RKO (cell line): ENCODE results near the gene KEL.
A peak's percentile ranks its signal among the peaks of the same experiment; 100 is the strongest.
"Not testable (repeated sequence)": the region's sequence is repeated elsewhere in the genome, so short reads cannot be mapped to it uniquely, and the experiment has no call there.

Source experiments
- DNase-seq: peaks from one replicate; pipeline ENCODE4 v3.0.0-alpha.2; 2016; ENCODE audit warnings: low spot score

The KEL gene, protein sequence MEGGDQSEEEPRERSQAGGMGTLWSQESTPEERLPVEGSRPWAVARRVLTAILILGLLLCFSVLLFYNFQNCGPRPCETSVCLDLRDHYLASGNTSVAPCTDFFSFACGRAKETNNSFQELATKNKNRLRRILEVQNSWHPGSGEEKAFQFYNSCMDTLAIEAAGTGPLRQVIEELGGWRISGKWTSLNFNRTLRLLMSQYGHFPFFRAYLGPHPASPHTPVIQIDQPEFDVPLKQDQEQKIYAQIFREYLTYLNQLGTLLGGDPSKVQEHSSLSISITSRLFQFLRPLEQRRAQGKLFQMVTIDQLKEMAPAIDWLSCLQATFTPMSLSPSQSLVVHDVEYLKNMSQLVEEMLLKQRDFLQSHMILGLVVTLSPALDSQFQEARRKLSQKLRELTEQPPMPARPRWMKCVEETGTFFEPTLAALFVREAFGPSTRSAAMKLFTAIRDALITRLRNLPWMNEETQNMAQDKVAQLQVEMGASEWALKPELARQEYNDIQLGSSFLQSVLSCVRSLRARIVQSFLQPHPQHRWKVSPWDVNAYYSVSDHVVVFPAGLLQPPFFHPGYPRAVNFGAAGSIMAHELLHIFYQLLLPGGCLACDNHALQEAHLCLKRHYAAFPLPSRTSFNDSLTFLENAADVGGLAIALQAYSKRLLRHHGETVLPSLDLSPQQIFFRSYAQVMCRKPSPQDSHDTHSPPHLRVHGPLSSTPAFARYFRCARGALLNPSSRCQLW

GRCh38 chr7:142961973-142962926, at the start of gene KEL:
TSS of gene KEL (minus strand) at chr7:142962363. CDS start at chr7:142962206, 157 bp downstream.
- no peak for DNase-seq

DNA sequence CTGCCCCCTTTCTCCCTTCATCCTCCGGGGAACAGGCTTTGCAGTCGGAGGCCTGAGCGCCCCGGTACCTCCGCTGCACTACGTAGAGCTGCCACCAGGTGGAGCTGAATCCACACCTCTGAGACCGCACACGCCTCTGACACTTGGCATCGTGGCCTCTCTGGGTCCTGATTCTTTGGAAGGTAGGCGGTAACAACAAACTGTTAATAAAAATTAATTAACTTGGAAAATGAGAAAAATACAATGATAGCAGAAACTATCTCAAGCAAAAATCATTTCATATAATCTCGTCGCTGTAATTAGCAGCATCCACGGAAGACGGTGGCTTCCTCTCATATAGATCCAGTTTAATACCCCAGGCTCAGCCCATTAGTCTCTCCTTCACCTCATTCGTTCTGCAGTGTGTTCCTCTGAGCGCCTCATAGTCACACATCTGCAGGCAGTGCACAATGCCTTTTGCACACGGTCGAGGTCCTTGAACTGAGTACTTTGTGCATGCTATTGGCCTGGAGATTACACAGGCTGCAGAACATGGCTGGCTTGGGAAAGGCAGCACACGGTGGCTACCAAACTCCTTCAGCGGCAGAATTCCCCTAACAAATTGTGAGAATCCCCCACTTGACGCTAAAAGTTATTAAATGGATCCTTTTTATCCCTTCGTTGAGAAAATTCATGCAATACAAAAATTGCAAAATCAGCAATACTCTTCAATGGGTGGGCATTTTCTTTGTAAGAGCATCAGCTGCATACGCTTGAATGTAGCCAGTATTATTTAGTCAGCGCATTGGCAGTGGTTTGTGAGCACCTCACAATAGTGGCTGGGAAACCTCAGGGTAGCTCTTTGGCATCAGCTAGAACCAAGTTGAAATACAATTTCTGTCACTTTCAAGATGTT, 46.1 kb upstream of the KEL start:
- DNase-seq = peak; percentile 74

DNA sequence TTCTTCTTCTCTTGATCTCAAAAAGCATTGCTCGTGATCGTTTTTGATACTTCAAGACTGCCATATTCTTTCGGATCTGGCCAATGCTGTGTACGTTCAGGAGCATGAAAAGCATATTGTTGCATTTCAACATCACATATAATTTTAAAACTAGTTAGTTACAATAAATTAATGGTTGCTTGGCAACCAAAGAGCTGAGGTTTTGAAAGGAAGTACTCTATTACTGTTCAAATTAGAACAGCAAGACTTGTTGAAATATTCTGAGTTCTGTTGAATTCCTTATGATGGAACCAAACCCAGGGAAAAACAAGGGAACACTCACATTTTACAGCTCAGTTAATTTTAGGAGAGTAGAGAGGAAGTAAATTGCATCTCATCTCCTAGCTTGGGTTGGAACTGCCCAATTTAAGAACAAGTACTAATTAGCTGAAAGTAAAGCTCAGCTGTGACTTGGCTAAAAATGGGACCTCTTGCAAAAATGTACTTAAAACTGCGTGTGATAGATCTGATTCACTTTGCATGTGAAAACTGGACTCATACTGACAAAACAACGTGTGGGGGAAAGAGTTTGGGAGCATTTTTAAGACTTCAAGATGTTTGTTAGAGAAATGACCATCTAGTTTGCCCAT, 43.6 kb upstream of the KEL start:
- DNase-seq = no peak

- peak; percentile 77 for DNase-seq
These were observed 41.4 kb upstream of the KEL start for GRCh38 chr7:143003393-143004051.

DNA sequence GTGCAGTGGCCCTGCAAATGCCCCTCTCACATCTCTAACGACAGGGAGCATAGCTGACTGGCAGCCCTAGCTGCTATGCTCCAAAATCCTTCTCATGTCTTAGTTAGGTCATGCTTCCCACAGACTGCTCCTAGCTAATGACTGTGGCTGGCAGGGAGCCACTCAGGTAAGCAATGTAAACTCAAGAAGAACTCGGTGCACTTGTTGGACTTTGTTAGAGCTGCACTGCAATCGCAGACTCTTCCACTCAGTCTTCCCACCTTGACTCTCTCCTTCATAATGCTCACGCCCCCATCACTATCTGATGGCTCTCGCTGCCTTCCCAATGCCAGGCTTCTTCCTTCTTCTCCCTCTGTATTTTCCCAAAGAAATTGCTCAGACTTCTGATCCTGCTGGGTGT, 40.7 kb upstream of the KEL start:
- DNase-seq = no peak

GRCh38 chr7:143002106-143002505, 39.9 kb upstream of the KEL start:
- peak; percentile 63 for DNase-seq

DNA sequence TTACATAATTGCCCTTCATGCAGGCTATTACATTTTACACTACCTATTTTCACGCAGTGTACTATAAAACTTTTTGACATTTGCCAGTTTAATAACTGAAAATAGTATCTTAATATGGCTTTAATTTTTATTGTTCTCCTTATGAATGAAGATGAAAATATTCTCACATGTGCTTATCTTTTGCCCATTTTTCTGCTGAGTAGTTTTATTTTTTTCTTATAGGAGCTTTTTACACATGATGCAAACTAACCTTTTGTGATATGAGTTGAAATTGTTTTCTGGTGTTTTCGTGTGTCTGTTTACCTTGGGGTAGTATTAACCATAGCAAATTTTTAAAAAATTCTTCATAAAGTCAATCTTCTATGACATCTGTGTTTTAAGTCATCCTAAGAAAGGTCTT, 38.5 kb upstream of the KEL start:
- DNase-seq = no peak

- DNase-seq = no peak
These were observed 37.6 kb upstream of the KEL start for GRCh38 chr7:142999793-143000192.

- no peak for DNase-seq
These were observed 36.8 kb upstream of the KEL start for GRCh38 chr7:142998966-142999365.

- DNase-seq = no peak
These were observed 35.4 kb upstream of the KEL start for GRCh38 chr7:142997456-142997989.

- no peak for DNase-seq
These were observed 30.3 kb upstream of the KEL start for GRCh38 chr7:142992427-142992826.

DNA sequence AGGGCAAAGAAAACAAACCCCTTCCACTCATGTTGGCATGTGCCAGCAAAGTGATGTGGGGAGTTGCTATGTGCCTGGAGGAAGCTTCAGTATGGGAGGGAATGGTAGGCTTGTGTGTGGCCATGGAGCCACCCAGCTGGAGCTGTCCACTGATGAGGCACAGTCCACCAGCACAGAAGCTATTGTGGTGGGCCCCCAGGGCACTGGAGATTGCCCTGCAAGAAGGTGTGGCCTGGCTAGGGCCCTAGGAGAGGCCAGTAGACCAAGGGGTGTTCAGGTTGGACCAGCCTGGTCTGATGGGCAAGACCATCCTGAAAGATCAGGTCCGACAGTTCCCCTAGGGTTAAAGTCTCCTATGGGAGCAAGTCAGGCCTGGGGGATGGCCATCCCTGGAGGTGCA, 22.1 kb upstream of the KEL start:
- DNase-seq = no peak

DNA sequence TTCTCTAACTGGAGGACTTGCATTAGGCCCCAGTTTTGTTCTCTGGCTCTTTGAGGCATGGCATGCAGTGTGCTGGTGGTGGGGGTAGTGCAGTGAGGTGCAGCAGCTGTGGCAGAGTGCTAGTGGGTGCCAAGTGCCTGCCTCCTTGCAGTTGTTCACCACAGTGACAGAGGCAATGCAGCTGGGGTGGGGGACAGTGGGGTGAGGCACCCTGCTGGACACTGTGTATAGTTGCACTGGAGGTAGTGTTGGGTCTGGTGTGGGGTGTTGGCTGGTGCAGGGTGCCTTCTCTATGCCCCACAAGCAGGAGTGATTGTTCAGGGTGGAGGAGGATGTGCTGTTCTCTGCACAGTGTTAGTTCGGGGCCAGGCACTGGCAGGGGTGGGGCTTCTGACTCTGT, 21.7 kb upstream of the KEL start:
- DNase-seq = no peak

DNA sequence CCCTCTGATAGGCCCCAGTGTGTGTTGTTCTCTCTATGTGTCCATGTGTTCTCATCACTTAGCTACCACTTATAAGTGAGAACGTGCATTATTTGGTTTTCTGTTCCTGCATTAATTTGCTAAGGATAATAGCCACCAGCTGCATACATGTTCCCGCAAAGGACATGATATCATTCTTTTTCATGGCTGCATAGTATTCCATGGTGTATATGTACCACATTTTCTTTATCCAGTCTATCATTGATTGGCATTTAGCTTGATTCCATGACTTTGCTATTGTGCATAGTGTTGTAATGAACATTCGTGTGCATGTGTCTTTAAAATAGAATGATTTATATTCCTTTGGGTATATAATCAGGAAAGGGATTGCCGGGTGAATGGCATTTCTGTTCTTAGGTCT, 16.2 kb upstream of the KEL start:
- not testable (repeated sequence) for DNase-seq

DNA sequence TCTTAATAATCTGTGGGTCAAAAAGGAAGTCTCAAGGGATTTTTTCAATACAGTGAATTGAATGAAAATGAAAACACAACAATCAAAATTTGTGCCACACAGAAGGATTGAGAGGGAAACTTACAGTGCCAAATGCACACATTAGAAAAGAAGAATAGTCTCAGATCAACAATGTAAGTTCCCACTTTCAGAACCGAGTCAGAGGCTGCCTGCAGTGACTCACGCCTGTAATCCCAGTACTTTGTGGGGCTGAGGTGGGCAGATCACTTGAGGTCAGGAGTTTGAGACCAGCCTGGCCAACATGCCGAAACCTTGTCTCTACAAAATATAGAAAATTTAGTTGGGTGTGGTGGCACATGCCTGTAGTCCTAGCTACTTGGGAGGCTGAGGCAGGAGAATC, 12.5 kb upstream of the KEL start:
- DNase-seq = no peak

- no peak for DNase-seq
These were observed 7.0 kb upstream of the KEL start for GRCh38 chr7:142969183-142969582.

DNA sequence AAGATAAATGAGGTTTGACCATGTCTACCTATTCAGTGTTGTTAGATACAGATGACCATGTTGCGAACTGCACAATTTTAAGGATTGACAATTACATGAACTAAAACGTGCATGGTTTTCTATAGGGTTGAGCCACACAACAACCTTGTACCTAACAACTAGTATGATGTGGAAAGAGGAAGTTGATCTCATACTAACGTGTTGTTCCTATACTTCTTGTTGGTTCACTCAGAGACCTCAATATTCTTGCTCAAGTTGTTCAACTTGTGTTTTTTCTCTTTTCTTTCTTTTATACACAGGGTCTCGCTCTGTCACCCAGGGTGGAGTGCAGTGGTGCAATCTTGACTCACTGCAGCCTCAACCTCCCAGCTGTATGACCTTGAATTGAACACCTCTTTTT, 6.1 kb upstream of the KEL start:
- DNase-seq = no peak

GRCh38 chr7:142964502-142965246, 2.5 kb upstream of the KEL start:
- peak; percentile 55 for DNase-seq

- DNase-seq = no peak
These were observed 1.8 kb upstream of the KEL start for GRCh38 chr7:142963993-142964392.
